ENCODE data around the gene KIF25. TPM values are rescaled to one million over a fixed set of nuclear protein-coding genes. Genes with fewer than 3 reads are reported as not detected.

Gene KIF25
- total RNA-seq, 1 experiment from 2014 or later = 0.59 TPM

- H4K8ac ChIP-seq (replicated peaks; ENCODE audit: insufficient read length, low read depth, low read length) = no peak overlapping the region
- no peak overlapping the region for H4K5ac ChIP-seq (ENCODE audit: insufficient read length, low read depth, low read length)
- H3K27ac ChIP-seq (ENCODE audit: insufficient read length, low read depth, low read length) = no peak overlapping the region
- no peak for TF ChIP-seq CTCF (conservative IDR thresholded peaks at IDR 0.05)
- no peak overlapping the region for H2AFZ ChIP-seq (ENCODE audit: low read length)
- no peaks in the 10 kb centered on the region for H3K23me2 ChIP-seq (ENCODE audit: insufficient read length, low read depth, low read length, poor library complexity, severe bottlenecking)
- Mint-ChIP-seq H3K4me3 (no peak overlapping the region), H3K27ac (no peak overlapping the region), H3K27me3 (ENCODE audit: low read depth) (peaks cover 1% of the 10 kb centered on the region; the same call in 1 of the 2 replicates), H3K4me1 (peaks cover 8 to 12% of the 10 kb centered on the region in 2 experiments), H3K36me3 (ENCODE audit: insufficient read depth in 1 of 3, low read depth in 3 of 3) (no peaks in the 10 kb centered on the region), H3K9me3 (no peaks in the 10 kb centered on the region)
- no peak overlapping the region for H2BK15ac ChIP-seq (ENCODE audit: low read depth, low read length)
- no peaks in the 10 kb centered on the region for H4K20me1 ChIP-seq (ENCODE audit: control insufficient read depth, insufficient read depth, insufficient read length)
- H3K79me1 ChIP-seq (ENCODE audit: insufficient read depth, low read depth, low read length, poor library complexity, severe bottlenecking) = no peaks in the 10 kb centered on the region
- H2BK20ac ChIP-seq (ENCODE audit: low read depth, low read length, poor library complexity, severe bottlenecking) = no peak overlapping the region
- H4K91ac ChIP-seq (ENCODE audit: insufficient read length, low read depth, low read length) = no peak overlapping the region
- no CpG with 5 or more reads among the region's 18 CpGs for WGBS (ENCODE audit: extremely low coverage, insufficient read length, low lambda C conversion rate)
- no peak overlapping the region for H3T11ph ChIP-seq (ENCODE audit: low read length)
- no peak overlapping the region for H3K18ac ChIP-seq (ENCODE audit: insufficient read length, low read depth, low read length)
- no peaks in the 10 kb centered on the region for H3K79me2 ChIP-seq (ENCODE audit: insufficient read depth, low read length)
- no peak overlapping the region for H3K4me2 ChIP-seq (ENCODE audit: insufficient read depth, insufficient read length, low read length)
- H3K27me3 ChIP-seq (ENCODE audit: insufficient read depth, low read length) = no peaks in the 10 kb centered on the region
- no peaks in the 10 kb centered on the region for H3K9me3 ChIP-seq (ENCODE audit: control insufficient read depth, low read depth, low read length)
- H3K14ac ChIP-seq (ENCODE audit: insufficient read depth, low read length) = no peak overlapping the region
- H3K56ac ChIP-seq (ENCODE audit: insufficient read length, low read depth, low read length) = no peak overlapping the region
- H2BK5ac ChIP-seq (ENCODE audit: insufficient read length, low read length) = no peak overlapping the region
- DNase-seq = no peak
- H2BK12ac ChIP-seq (ENCODE audit: insufficient read length, low read depth, low read length) = no peak overlapping the region
- H3K4ac ChIP-seq (ENCODE audit: low read depth, low read length) = no peak overlapping the region
- H2BK120ac ChIP-seq (ENCODE audit: low read depth, low read length, poor library complexity, severe bottlenecking) = no peak overlapping the region
- H2AK5ac ChIP-seq (ENCODE audit: insufficient read length, low read length) = no peak overlapping the region
- H3K23ac ChIP-seq (ENCODE audit: insufficient read length, low read depth, low read length) = no peak overlapping the region
- H3K4me1 ChIP-seq (ENCODE audit: insufficient read depth, low read length) = no peaks in the 10 kb centered on the region
- H3K9ac ChIP-seq (ENCODE audit: extremely low read depth, insufficient read length, low read length) = no peak overlapping the region
These were observed 27.6 kb downstream of the KIF25 start for GRCh38 chr6:168024951-168025510.

All from H9 (cell line).